Kidney epithelial cell (primary cell): ENCODE data around the gene SCARF2. TPM values are rescaled to one million over a fixed set of nuclear protein-coding genes. Genes with fewer than 3 reads are reported as not detected.

Experiments
- DNase-seq: peaks from one replicate; pipeline ENCODE4 v3.0.0-alpha.2; 2010; ENCODE audit warnings: low read depth
- H3K27me3 ChIP-seq: 2 replicates; pipeline ENCODE4 v1.6.0; 2011; ENCODE audit warnings: low read length; ENCODE audit not compliant: control insufficient read depth, insufficient read depth
- H3K36me3 ChIP-seq: 2 replicates; pipeline ENCODE4 v1.5.1; 2011; ENCODE audit warnings: low read length; ENCODE audit not compliant: control insufficient read depth, insufficient read depth
- H3K4me3 ChIP-seq: 2 replicates; pipeline ENCODE4 v1.5.1; 2011; ENCODE audit warnings: low read depth, mild to moderate bottlenecking, control low read depth, low read length
- total RNA-seq: library from RNA; depleted of rRNA; stranded (reverse); fragments of >200 nt; gene quantifications from 2 replicates; pipeline ENCODE4 v1.2.3, GENCODE V29; 2015
- TF ChIP-seq, protein P1 (sequence below): IDR thresholded peaks from 2 replicates; pipeline ENCODE4 v1.5.1; 2011; ENCODE audit warnings: mild to moderate bottlenecking, moderate library complexity, low read length, control low read depth, inconsistent platforms; ENCODE audit not compliant: insufficient read depth, poor library complexity, severe bottlenecking

Gene SCARF2
- total RNA-seq, 1 donor from 2014 or later: 33.6 TPM

DNA sequence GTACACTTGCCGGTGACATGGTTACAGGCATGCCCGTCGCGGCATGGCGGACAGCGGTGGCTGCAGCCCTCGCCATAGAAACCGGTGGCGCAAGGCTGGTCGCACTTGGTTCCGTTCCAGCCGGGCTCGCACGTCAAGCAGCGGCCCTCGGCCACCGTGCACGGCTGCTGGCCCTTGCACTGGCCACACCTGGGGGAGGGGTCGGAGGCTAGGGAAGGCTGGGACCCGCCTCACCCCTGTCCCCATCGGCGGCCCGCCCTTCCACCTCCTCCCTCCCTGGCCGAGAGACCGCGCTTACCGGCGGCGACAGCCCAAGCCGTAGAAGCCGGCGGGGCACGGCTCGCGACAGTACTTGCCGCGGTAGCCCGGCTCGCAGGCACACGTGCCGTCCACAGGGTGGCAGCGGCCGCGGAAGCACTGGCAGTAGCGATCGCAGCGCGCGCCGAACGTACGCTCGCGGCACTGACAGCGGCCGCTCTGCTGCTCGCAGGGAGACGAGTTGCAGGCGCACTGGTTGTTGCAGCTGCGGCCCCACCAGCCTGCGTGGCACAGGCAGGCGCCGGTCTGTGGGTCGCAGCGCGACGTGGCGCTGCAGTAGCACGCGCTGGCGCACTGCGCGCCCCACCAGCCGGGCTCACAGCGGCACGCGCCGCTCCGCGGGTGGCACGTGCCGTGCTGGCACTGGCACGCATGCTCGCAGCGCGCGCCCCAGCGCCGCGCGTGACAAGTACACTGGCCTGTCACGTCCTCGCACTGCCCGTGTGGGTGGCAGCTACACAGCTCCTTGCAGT lies 6.7 kb downstream of the SCARF2 start:
- no peaks in the 10 kb centered on the region for H3K36me3 ChIP-seq
- peak overlapping the region; percentile 7 for H3K4me3 ChIP-seq
- peaks cover 36% of the 10 kb centered on the region for H3K27me3 ChIP-seq
- TF ChIP-seq, protein P1, sequence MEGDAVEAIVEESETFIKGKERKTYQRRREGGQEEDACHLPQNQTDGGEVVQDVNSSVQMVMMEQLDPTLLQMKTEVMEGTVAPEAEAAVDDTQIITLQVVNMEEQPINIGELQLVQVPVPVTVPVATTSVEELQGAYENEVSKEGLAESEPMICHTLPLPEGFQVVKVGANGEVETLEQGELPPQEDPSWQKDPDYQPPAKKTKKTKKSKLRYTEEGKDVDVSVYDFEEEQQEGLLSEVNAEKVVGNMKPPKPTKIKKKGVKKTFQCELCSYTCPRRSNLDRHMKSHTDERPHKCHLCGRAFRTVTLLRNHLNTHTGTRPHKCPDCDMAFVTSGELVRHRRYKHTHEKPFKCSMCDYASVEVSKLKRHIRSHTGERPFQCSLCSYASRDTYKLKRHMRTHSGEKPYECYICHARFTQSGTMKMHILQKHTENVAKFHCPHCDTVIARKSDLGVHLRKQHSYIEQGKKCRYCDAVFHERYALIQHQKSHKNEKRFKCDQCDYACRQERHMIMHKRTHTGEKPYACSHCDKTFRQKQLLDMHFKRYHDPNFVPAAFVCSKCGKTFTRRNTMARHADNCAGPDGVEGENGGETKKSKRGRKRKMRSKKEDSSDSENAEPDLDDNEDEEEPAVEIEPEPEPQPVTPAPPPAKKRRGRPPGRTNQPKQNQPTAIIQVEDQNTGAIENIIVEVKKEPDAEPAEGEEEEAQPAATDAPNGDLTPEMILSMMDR: peak; percentile 30
- DNase-seq: no peak

- TF ChIP-seq, protein P1: no peak
- Histone ChIP-seq H3K27me3 (peaks cover 37% of the 10 kb centered on the region), H3K36me3 (no peaks in the 10 kb centered on the region), H3K4me3 (no peak overlapping the region)
- no peak for DNase-seq
These were observed 7.4 kb downstream of the SCARF2 start for GRCh38 chr22:20430101-20430719.

DNA sequence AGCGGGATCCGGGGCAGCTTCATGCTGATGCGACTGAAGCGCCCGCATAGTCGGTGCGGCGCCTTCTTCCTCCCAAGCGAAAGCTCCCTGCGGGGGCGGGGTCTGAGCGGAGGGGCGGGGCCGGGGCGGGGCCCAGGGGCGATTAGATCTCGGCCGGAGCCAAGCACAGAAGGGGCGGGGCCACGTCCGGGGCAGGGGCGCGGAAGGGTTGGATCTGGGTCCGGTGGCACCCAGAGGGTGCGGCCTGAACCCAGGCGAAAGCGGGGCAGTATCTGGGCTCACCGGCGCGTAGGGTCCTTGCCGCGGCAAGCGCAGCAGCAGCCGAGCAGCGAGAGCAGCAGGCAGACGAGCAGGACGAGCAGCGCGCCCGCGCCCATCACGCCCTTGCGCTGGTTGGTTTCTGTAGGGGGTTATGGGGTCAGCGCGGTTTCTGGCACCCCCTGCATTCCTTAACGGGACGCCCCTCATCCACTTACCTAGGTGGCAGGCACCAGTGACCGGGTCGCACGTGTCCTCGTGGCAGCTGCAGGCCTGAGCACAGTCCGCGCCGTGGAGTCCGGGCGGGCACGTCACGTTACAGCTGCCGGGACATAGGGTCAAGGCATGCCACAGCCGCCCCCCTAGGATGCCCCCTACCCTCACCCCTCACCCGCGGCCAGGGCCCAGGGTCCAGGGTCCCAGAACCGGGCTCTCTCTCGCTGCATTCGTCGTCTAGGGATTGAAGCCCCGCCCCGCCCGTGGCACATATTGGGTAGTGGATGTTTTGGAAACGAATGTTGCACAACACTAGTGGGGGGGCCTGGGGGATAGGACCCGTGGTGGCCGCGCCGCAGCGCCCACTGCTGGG lies 8.1 kb downstream of the SCARF2 start:
- Histone ChIP-seq H3K27me3 (peaks cover 39% of the 10 kb centered on the region), H3K36me3 (no peaks in the 10 kb centered on the region), H3K4me3 (peak overlapping the region; percentile 27)
- TF ChIP-seq, protein P1: no peak
- DNase-seq: no peak

GRCh38 chr22:20428496-20429253 lies 8.9 kb downstream of the SCARF2 start:
- Histone ChIP-seq H3K36me3 (no peaks in the 10 kb centered on the region), H3K4me3 (no peak overlapping the region), H3K27me3 (peaks cover 43% of the 10 kb centered on the region)
- TF ChIP-seq, protein P1: no peak
- DNase-seq: no peak

DNA sequence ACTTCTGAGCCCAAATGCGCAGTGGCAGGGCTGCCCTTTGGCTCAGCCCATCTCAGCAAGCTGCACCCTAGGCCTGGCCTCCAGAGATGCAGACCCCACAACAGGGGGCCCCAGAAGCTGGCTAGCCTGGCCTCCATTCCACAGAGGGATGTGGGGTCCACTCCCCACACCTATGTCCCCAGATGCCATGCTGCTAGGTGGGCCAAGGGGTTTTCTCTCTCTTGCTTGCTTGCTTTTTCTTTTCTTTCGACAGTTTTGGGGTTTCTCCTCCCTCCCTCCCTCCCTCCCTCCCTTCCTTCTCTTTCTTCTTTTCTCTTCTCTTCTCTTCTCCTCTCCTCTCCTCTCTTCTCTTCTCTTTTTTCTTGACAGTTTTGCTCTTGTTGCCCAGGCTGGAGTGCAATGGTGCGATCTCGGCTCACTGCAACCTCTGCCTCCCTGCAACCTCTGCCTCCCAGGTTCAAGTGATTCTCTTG lies 9.6 kb downstream of the SCARF2 start:
- TF ChIP-seq, protein P1: no peak
- Histone ChIP-seq H3K27me3 (peaks cover 44% of the 10 kb centered on the region), H3K36me3 (no peaks in the 10 kb centered on the region)

More for the DNA sequence above, 9.6 kb downstream of the SCARF2 start:
- no peak overlapping the region for H3K4me3 ChIP-seq
- no peak for DNase-seq
